Neural progenitor cell (in vitro differentiated cells): ENCODE data around the gene SOX9. TPM values are rescaled to one million over a fixed set of nuclear protein-coding genes. Genes with fewer than 3 reads are reported as not detected.

Experiments
- DNase-seq: peaks from one replicate; pipeline ENCODE4 v3.0.0-alpha.2; 2016; ENCODE audit warnings: low spot score
- H2AFZ ChIP-seq: fragments of 200-600 bp; sonication (generic); replicated peaks from 2 replicates; pipeline ENCODE4 v1.6.1; 2016; ENCODE audit warnings: antibody characterized with exemption
- H3F3A ChIP-seq: fragments of 200-600 bp; sonication (generic); 2 replicates; pipeline ENCODE4 v1.6.1; 2016; ENCODE audit warnings: antibody characterized with exemption, low read depth
- H3K27ac ChIP-seq: fragments of 200-600 bp; sonication (generic); 2 replicates; pipeline ENCODE4 v1.5.1; 2016; ENCODE audit warnings: mild to moderate bottlenecking
- H3K27me3 ChIP-seq: fragments of 200-600 bp; sonication (generic); 2 replicates; pipeline ENCODE4 v1.6.1; 2016; ENCODE audit warnings: mild to moderate bottlenecking, moderate library complexity
- H3K36me3 ChIP-seq: fragments of 200-600 bp; sonication (generic); 2 replicates; pipeline ENCODE4 v1.5.1; 2016
- H3K4me1 ChIP-seq: fragments of 200-600 bp; sonication (generic); 2 replicates; pipeline ENCODE4 v1.6.1; 2016; ENCODE audit warnings: mixed run types
- H3K4me2 ChIP-seq: fragments of 200-600 bp; sonication (generic); 2 replicates; pipeline ENCODE4 v1.6.1; 2016
- H3K4me3 ChIP-seq: fragments of 200-600 bp; sonication (generic); 2 replicates; pipeline ENCODE4 v1.5.1; 2016
- H3K79me2 ChIP-seq: fragments of 200-600 bp; sonication (generic); 2 replicates; pipeline ENCODE4 v1.6.1; 2016; ENCODE audit warnings: low read depth
- H3K9ac ChIP-seq: fragments of 200-600 bp; sonication (generic); 2 replicates; pipeline ENCODE4 v1.6.1; 2016
- H3K9me3 ChIP-seq: fragments of 200-600 bp; sonication (generic); 2 replicates; pipeline ENCODE4 v1.5.1; 2016; ENCODE audit warnings: low read depth
- H4K20me1 ChIP-seq: fragments of 200-600 bp; sonication (generic); 2 replicates; pipeline ENCODE4 v1.6.1; 2016; ENCODE audit warnings: low read depth
- H3K27ac Mint-ChIP-seq: 3 replicates; pipeline ENCODE4 v1.8.0; 2021; ENCODE audit warnings: mixed read lengths
- H3K27me3 Mint-ChIP-seq: 2 replicates; pipeline ENCODE4 v1.8.0; 2022; ENCODE audit warnings: low read depth, mild to moderate bottlenecking, inconsistent platforms, moderate library complexity, mixed read lengths; ENCODE audit not compliant: insufficient read depth
- H3K36me3 Mint-ChIP-seq: 3 replicates; pipeline ENCODE4 v1.8.0; 2021; ENCODE audit warnings: mixed read lengths
- H3K4me1 Mint-ChIP-seq: 3 replicates; pipeline ENCODE4 v1.8.0; 2021; ENCODE audit warnings: mixed read lengths
- H3K4me3 Mint-ChIP-seq: 3 replicates; pipeline ENCODE4 v1.8.0; 2021; ENCODE audit warnings: mild to moderate bottlenecking, moderate library complexity, mixed read lengths
- H3K9me3 Mint-ChIP-seq: 3 replicates; pipeline ENCODE4 v1.8.0; 2020; ENCODE audit warnings: mixed read lengths
- CTCF ChIP-seq: fragments of 200-600 bp; sonication (generic); IDR thresholded peaks from 2 replicates; pipeline ENCODE4 v1.5.1; 2017; ENCODE audit warnings: antibody characterized with exemption, mild to moderate bottlenecking
- EZH2 ChIP-seq: fragments of 200-600 bp; sonication (generic); IDR thresholded peaks from 2 replicates; pipeline ENCODE4 v1.6.1; 2017; ENCODE audit warnings: antibody characterized with exemption, mild to moderate bottlenecking, moderate library complexity
- EZH2phosphoT487 ChIP-seq: fragments of 200-600 bp; sonication (generic); IDR thresholded peaks from 2 replicates; pipeline ENCODE4 v1.6.1; 2017; ENCODE audit warnings: antibody characterized with exemption
- total RNA-seq: library from RNA; depleted of rRNA; stranded (reverse); fragments of >200 nt; gene quantifications from 2 replicates; pipeline ENCODE4 v1.2.3, GENCODE V29; 2015; ENCODE audit warnings: low replicate concordance

SOX9 gene
- total RNA-seq, 1 donor from 2014 or later = 12.7 TPM

GRCh38 chr17:72173499-72174116 is 52.8 kb downstream of the SOX9 start:
- Mint-ChIP-seq H3K9me3 (no peaks in the 10 kb centered on the region), H3K4me3 (no peak overlapping the region), H3K4me1 (peaks cover 41% of the 10 kb centered on the region), H3K27ac (no peak overlapping the region), H3K36me3 (no peaks in the 10 kb centered on the region), H3K27me3 (peaks cover 7% of the 10 kb centered on the region)
- no peak overlapping the region for H3K9ac ChIP-seq
- TF ChIP-seq CTCF (no peak), EZH2phosphoT487 (no peak), EZH2 (no peak)
- DNase-seq = no peak
- no peaks in the 10 kb centered on the region for H3K27me3 ChIP-seq
- no peak overlapping the region for H3K27ac ChIP-seq
- peaks cover 7% of the 10 kb centered on the region for H3F3A ChIP-seq
- H3K4me2 ChIP-seq = no peak overlapping the region
- no peaks in the 10 kb centered on the region for H3K9me3 ChIP-seq
- H3K4me1 ChIP-seq = peaks cover 33% of the 10 kb centered on the region
- no peaks in the 10 kb centered on the region for H3K36me3 ChIP-seq
- no peak overlapping the region for H3K4me3 ChIP-seq
- peak overlapping the region; percentile 47 for H2AFZ ChIP-seq
- no peaks in the 10 kb centered on the region for H4K20me1 ChIP-seq
- no peaks in the 10 kb centered on the region for H3K79me2 ChIP-seq

- H3K27ac ChIP-seq = no peak overlapping the region
- no peak overlapping the region for H3K4me3 ChIP-seq
- no peak overlapping the region for H3K9ac ChIP-seq
- H3K27me3 Mint-ChIP-seq = peaks cover 7% of the 10 kb centered on the region
- H3K4me1 ChIP-seq = peaks cover 33% of the 10 kb centered on the region
- H3K36me3 ChIP-seq = no peaks in the 10 kb centered on the region
- no peaks in the 10 kb centered on the region for H3K9me3 ChIP-seq
- TF ChIP-seq EZH2phosphoT487 (no peak), EZH2 (no peak), CTCF (no peak)
- no peak overlapping the region for H3K4me2 ChIP-seq
- no peak overlapping the region for H3K4me3 Mint-ChIP-seq
- peaks cover 41% of the 10 kb centered on the region for H3K4me1 Mint-ChIP-seq
- no peak overlapping the region for H2AFZ ChIP-seq
- no peak overlapping the region for H3K27ac Mint-ChIP-seq
- H3K36me3 Mint-ChIP-seq = no peaks in the 10 kb centered on the region
- H4K20me1 ChIP-seq = no peaks in the 10 kb centered on the region
- no peaks in the 10 kb centered on the region for H3K9me3 Mint-ChIP-seq
- no peaks in the 10 kb centered on the region for H3K27me3 ChIP-seq
- DNase-seq = no peak
- peaks cover 7% of the 10 kb centered on the region for H3F3A ChIP-seq
- H3K79me2 ChIP-seq = no peaks in the 10 kb centered on the region
These were observed 54.4 kb downstream of the SOX9 start for GRCh38 chr17:72175263-72175662.
